ENCODE results near the gene PLEKHM3. TPM values are rescaled to one million over a fixed set of nuclear protein-coding genes. Genes with fewer than 3 reads are reported as not detected.

The PLEKHM3 gene
- total and polyA plus RNA-seq, 2 experiments from 2014 or later = 3.9 to 8.8 TPM

DNA sequence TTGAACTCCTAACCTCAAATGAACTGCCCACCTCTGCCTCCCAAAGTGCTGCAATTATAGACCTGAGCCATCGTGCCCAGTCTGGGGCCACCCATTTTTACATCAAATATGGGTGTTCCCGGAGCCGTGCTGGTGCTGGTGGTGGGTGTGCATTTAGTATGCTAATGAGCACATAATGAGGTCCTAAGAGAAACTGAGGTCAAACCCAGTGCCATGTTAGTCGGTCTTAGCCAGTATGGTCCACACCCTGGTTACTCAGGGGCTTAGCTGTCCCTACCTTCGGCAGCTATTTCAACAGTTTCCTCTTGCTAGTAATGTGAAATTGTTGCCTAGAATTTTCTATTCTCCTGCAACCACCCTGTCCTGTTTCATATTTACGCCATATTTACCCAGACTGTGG, 217.2 kb downstream of the PLEKHM3 start:
- H3K9me3 Mint-ChIP-seq = no peaks in the 10 kb centered on the region

More for the DNA sequence above, 217.2 kb downstream of the PLEKHM3 start:
- no peaks in the 10 kb centered on the region; the same call in 1 of the 2 replicates for H3K9me2 ChIP-seq (ENCODE audit: insufficient read depth)
- no peak overlapping the region for H3K4me3 ChIP-seq
- no peak overlapping the region for H3K27ac Mint-ChIP-seq
- H4K20me1 ChIP-seq (replicated peaks; ENCODE audit: insufficient read depth) = no peaks in the 10 kb centered on the region
- peaks cover 27% of the 10 kb centered on the region for H3K4me1 ChIP-seq (ENCODE audit: insufficient read depth)
- no peak overlapping the region for H3K27ac ChIP-seq (ENCODE audit: low read depth)
- no peak overlapping the region for H3K4me3 Mint-ChIP-seq
- TF ChIP-seq, protein P1, sequence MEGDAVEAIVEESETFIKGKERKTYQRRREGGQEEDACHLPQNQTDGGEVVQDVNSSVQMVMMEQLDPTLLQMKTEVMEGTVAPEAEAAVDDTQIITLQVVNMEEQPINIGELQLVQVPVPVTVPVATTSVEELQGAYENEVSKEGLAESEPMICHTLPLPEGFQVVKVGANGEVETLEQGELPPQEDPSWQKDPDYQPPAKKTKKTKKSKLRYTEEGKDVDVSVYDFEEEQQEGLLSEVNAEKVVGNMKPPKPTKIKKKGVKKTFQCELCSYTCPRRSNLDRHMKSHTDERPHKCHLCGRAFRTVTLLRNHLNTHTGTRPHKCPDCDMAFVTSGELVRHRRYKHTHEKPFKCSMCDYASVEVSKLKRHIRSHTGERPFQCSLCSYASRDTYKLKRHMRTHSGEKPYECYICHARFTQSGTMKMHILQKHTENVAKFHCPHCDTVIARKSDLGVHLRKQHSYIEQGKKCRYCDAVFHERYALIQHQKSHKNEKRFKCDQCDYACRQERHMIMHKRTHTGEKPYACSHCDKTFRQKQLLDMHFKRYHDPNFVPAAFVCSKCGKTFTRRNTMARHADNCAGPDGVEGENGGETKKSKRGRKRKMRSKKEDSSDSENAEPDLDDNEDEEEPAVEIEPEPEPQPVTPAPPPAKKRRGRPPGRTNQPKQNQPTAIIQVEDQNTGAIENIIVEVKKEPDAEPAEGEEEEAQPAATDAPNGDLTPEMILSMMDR (conservative IDR thresholded peaks at IDR 0.05; ENCODE audit: low read depth in 2 of 2) = no peak
- TF ChIP-seq NANOG (IDR thresholded peaks at IDR 0.05; ENCODE audit: borderline replicate concordance) = no peak
- no peak for TF ChIP-seq POLR2AphosphoS5 (IDR thresholded peaks at IDR 0.05; ENCODE audit: low read depth)
- TF ChIP-seq ZNF331 (CRISPR knock-in tag; IDR thresholded peaks at IDR 0.05; ENCODE audit: low read depth) = no peak
- TF ChIP-seq STAT1 (IDR thresholded peaks at IDR 0.05; ENCODE audit: unreplicated experiment) = no peak
- no peak for TF ChIP-seq ZNF114 (CRISPR knock-in tag; IDR thresholded peaks at IDR 0.05)
- TF ChIP-seq EZH2phosphoT487 (IDR thresholded peaks at IDR 0.05; ENCODE audit: unreplicated experiment) = no peak
- no peak for TF ChIP-seq CREB1 (CRISPR knock-in tag; IDR thresholded peaks at IDR 0.05; ENCODE audit: low read depth)
- TF ChIP-seq, protein P2, sequence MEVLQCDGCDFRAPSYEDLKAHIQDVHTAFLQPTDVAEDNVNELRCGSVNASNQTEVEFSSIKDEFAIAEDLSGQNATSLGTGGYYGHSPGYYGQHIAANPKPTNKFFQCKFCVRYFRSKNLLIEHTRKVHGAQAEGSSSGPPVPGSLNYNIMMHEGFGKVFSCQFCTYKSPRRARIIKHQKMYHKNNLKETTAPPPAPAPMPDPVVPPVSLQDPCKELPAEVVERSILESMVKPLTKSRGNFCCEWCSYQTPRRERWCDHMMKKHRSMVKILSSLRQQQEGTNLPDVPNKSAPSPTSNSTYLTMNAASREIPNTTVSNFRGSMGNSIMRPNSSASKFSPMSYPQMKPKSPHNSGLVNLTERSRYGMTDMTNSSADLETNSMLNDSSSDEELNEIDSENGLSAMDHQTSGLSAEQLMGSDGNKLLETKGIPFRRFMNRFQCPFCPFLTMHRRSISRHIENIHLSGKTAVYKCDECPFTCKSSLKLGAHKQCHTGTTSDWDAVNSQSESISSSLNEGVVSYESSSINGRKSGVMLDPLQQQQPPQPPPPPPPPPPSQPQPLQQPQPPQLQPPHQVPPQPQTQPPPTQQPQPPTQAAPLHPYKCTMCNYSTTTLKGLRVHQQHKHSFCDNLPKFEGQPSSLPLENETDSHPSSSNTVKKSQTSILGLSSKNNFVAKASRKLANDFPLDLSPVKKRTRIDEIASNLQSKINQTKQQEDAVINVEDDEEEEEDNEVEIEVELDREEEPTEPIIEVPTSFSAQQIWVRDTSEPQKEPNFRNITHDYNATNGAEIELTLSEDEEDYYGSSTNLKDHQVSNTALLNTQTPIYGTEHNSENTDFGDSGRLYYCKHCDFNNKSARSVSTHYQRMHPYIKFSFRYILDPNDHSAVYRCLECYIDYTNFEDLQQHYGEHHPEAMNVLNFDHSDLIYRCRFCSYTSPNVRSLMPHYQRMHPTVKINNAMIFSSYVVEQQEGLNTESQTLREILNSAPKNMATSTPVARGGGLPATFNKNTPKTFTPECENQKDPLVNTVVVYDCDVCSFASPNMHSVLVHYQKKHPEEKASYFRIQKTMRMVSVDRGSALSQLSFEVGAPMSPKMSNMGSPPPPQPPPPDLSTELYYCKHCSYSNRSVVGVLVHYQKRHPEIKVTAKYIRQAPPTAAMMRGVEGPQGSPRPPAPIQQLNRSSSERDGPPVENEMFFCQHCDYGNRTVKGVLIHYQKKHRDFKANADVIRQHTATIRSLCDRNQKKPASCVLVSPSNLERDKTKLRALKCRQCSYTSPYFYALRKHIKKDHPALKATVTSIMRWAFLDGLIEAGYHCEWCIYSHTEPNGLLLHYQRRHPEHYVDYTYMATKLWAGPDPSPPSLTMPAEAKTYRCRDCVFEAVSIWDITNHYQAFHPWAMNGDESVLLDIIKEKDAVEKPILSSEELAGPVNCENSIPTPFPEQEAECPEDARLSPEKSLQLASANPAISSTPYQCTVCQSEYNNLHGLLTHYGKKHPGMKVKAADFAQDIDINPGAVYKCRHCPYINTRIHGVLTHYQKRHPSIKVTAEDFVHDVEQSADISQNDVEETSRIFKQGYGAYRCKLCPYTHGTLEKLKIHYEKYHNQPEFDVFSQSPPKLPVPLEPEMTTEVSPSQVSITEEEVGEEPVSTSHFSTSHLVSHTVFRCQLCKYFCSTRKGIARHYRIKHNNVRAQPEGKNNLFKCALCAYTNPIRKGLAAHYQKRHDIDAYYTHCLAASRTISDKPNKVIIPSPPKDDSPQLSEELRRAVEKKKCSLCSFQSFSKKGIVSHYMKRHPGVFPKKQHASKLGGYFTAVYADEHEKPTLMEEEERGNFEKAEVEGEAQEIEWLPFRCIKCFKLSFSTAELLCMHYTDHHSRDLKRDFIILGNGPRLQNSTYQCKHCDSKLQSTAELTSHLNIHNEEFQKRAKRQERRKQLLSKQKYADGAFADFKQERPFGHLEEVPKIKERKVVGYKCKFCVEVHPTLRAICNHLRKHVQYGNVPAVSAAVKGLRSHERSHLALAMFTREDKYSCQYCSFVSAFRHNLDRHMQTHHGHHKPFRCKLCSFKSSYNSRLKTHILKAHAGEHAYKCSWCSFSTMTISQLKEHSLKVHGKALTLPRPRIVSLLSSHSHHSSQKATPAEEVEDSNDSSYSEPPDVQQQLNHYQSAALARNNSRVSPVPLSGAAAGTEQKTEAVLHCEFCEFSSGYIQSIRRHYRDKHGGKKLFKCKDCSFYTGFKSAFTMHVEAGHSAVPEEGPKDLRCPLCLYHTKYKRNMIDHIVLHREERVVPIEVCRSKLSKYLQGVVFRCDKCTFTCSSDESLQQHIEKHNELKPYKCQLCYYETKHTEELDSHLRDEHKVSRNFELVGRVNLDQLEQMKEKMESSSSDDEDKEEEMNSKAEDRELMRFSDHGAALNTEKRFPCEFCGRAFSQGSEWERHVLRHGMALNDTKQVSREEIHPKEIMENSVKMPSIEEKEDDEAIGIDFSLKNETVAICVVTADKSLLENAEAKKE (CRISPR knock-in tag; IDR thresholded peaks at IDR 0.05) = no peak
- no peak for TF ChIP-seq EZH2 (IDR thresholded peaks at IDR 0.05; ENCODE audit: low read depth, unreplicated experiment)
- TF ChIP-seq, protein P3, sequence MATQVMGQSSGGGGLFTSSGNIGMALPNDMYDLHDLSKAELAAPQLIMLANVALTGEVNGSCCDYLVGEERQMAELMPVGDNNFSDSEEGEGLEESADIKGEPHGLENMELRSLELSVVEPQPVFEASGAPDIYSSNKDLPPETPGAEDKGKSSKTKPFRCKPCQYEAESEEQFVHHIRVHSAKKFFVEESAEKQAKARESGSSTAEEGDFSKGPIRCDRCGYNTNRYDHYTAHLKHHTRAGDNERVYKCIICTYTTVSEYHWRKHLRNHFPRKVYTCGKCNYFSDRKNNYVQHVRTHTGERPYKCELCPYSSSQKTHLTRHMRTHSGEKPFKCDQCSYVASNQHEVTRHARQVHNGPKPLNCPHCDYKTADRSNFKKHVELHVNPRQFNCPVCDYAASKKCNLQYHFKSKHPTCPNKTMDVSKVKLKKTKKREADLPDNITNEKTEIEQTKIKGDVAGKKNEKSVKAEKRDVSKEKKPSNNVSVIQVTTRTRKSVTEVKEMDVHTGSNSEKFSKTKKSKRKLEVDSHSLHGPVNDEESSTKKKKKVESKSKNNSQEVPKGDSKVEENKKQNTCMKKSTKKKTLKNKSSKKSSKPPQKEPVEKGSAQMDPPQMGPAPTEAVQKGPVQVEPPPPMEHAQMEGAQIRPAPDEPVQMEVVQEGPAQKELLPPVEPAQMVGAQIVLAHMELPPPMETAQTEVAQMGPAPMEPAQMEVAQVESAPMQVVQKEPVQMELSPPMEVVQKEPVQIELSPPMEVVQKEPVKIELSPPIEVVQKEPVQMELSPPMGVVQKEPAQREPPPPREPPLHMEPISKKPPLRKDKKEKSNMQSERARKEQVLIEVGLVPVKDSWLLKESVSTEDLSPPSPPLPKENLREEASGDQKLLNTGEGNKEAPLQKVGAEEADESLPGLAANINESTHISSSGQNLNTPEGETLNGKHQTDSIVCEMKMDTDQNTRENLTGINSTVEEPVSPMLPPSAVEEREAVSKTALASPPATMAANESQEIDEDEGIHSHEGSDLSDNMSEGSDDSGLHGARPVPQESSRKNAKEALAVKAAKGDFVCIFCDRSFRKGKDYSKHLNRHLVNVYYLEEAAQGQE (IDR thresholded peaks at IDR 0.05; ENCODE audit: unreplicated experiment) = no peak
- TF ChIP-seq, protein P4, sequence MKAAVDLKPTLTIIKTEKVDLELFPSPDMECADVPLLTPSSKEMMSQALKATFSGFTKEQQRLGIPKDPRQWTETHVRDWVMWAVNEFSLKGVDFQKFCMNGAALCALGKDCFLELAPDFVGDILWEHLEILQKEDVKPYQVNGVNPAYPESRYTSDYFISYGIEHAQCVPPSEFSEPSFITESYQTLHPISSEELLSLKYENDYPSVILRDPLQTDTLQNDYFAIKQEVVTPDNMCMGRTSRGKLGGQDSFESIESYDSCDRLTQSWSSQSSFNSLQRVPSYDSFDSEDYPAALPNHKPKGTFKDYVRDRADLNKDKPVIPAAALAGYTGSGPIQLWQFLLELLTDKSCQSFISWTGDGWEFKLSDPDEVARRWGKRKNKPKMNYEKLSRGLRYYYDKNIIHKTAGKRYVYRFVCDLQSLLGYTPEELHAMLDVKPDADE (IDR thresholded peaks at IDR 0.05) = no peak
- no peak overlapping the region for H2AFZ ChIP-seq
- no peak overlapping the region for H3K4me2 ChIP-seq
- DNase-seq (ENCODE audit: low spot score) (no peak), ATAC-seq (no peak)
- peaks cover 17% of the 10 kb centered on the region for H3F3A ChIP-seq (replicated peaks; ENCODE audit: low read depth)
- no peaks in the 10 kb centered on the region for H3K79me2 ChIP-seq (replicated peaks; ENCODE audit: insufficient read depth)
- H3K36me3 Mint-ChIP-seq (ENCODE audit: low read depth) = no peaks in the 10 kb centered on the region
- peaks cover 8% of the 10 kb centered on the region for H3K27me3 Mint-ChIP-seq (ENCODE audit: insufficient read depth, low read depth, poor library complexity)
- peaks cover 47% of the 10 kb centered on the region for H3K4me1 Mint-ChIP-seq
- no peaks in the 10 kb centered on the region for H3K27me3 ChIP-seq (ENCODE audit: insufficient read depth)
- H3K36me3 ChIP-seq (ENCODE audit: insufficient read depth) = no peaks in the 10 kb centered on the region

Data from GM23338 (cell line).